ENCODE results near the gene ZNF423.

ZNF423 gene

GRCh38 chr16:49747654-49748053 lies 108.3 kb downstream of the ZNF423 start:
- DNase-seq: no peak

- DNase-seq: no peak
Measured at GRCh38 chr16:49746545-49746944, 109.4 kb downstream of the ZNF423 start.

GRCh38 chr16:49745311-49745747 lies 110.6 kb downstream of the ZNF423 start:
- no peak for DNase-seq

GRCh38 chr16:49744244-49745220 lies 111.4 kb downstream of the ZNF423 start:
- DNase-seq: no peak

GRCh38 chr16:49743658-49744057 lies 112.3 kb downstream of the ZNF423 start:
- no peak for DNase-seq

GRCh38 chr16:49743203-49743464 lies 112.8 kb downstream of the ZNF423 start:
- DNase-seq: no peak

GRCh38 chr16:49742428-49743202 lies 113.3 kb downstream of the ZNF423 start:
- DNase-seq: no peak

- DNase-seq: no peak
Measured at GRCh38 chr16:49740256-49740655, 115.7 kb downstream of the ZNF423 start.

GRCh38 chr16:49739381-49739780 lies 116.5 kb downstream of the ZNF423 start:
- DNase-seq: no peak

- no peak for DNase-seq
Measured at GRCh38 chr16:49738832-49739231, 117.1 kb downstream of the ZNF423 start.

- DNase-seq: no peak
Measured at GRCh38 chr16:49738001-49738400, 117.9 kb downstream of the ZNF423 start.

- no peak for DNase-seq
Measured at GRCh38 chr16:49737541-49737940, 118.4 kb downstream of the ZNF423 start.

- DNase-seq: no peak
Measured at GRCh38 chr16:49734331-49734730, 121.6 kb downstream of the ZNF423 start.

- DNase-seq: no peak
Measured at GRCh38 chr16:49733313-49734009, 122.5 kb downstream of the ZNF423 start.

- no peak for DNase-seq
Measured at GRCh38 chr16:49731911-49732310, 124.0 kb downstream of the ZNF423 start.

GRCh38 chr16:49730772-49731171 lies 125.1 kb downstream of the ZNF423 start:
- no peak for DNase-seq

- no peak for DNase-seq
Measured at GRCh38 chr16:49727611-49728010, 128.3 kb downstream of the ZNF423 start.

GRCh38 chr16:49726155-49726554 lies 129.8 kb downstream of the ZNF423 start:
- no peak for DNase-seq

- no peak for DNase-seq
Measured at GRCh38 chr16:49725651-49726050, 130.3 kb downstream of the ZNF423 start.

GRCh38 chr16:49724774-49725173 lies 131.1 kb downstream of the ZNF423 start:
- no peak for DNase-seq

- no peak for DNase-seq
Measured at GRCh38 chr16:49723310-49723709, 132.6 kb downstream of the ZNF423 start.

GRCh38 chr16:49720225-49720624 lies 135.7 kb downstream of the ZNF423 start:
- DNase-seq: no peak

GRCh38 chr16:49717689-49718088 lies 138.2 kb downstream of the ZNF423 start:
- no peak for DNase-seq
